WTC11 (cell line): ENCODE measurements around the gene LRP1. TPM values are rescaled to one million over a fixed set of nuclear protein-coding genes. Genes with fewer than 3 reads are reported as not detected.
A peak's percentile ranks its signal among the peaks of the same experiment; 100 is the strongest.

Experiments
- ATAC-seq: fragments of 200-7000 bp; cut with Tn5 transposase; 2 replicates; pipeline ENCODE4 v1.10.0; 2021; ENCODE audit warnings: mild to moderate bottlenecking, moderate library complexity
- CTCF ChIA-PET: fragments of 300-600 bp; sonication (Branson Sonifier 250); formaldehyde crosslinking; loops from one replicate; lab custom pipeline; 2021; ENCODE audit warnings: antibody characterized with exemption; lab: Charles Lee
- POLR2A ChIA-PET: fragments of 350-600 bp; sonication (Branson Sonifier 250); formaldehyde crosslinking; loops from one replicate; lab custom pipeline; 2021; ENCODE audit warnings: antibody characterized with exemption; lab: Charles Lee
- DNase-seq: peaks from one replicate; pipeline ENCODE4 v3.0.0; 2021; ENCODE audit warnings: low spot score
- H3K27ac Mint-ChIP-seq: 2 replicates; pipeline ENCODE4 v1.8.0; 2021; ENCODE audit warnings: mixed read lengths
- H3K27me3 Mint-ChIP-seq: 2 replicates; pipeline ENCODE4 v1.8.0; 2021; ENCODE audit warnings: low read depth, mild to moderate bottlenecking, moderate library complexity, mixed read lengths
- H3K36me3 Mint-ChIP-seq: 2 replicates; pipeline ENCODE4 v1.8.0; 2021; ENCODE audit warnings: mixed read lengths
- H3K4me1 Mint-ChIP-seq: 2 replicates; pipeline ENCODE4 v1.8.0; 2022; ENCODE audit warnings: mixed read lengths
- H3K4me3 Mint-ChIP-seq: 2 replicates; pipeline ENCODE4 v1.8.0; 2021; ENCODE audit warnings: mild to moderate bottlenecking, moderate library complexity, mixed read lengths
- H3K9me3 Mint-ChIP-seq: 2 replicates; pipeline ENCODE4 v1.8.0; 2021; ENCODE audit warnings: mixed read lengths
- ELF4 ChIP-seq: sonication (generic); formaldehyde crosslinking; IDR thresholded peaks from 2 replicates; pipeline ENCODE4 v1.8.1; 2022; ENCODE audit warnings: low read depth, mild to moderate bottlenecking, moderate library complexity, missing genetic modification reagents
- EMX1 ChIP-seq: fragments of 250-450 bp; sonication (Bioruptor Pico); IDR thresholded peaks from 2 replicates; pipeline ENCODE4 v1.8.0; 2021; ENCODE audit warnings: mild to moderate bottlenecking
- FOXJ3 ChIP-seq: sonication (generic); formaldehyde crosslinking; IDR thresholded peaks from 2 replicates; pipeline ENCODE4 v1.9.0; 2021; ENCODE audit warnings: missing genetic modification reagents, mild to moderate bottlenecking, borderline replicate concordance
- FOXP1 ChIP-seq: sonication (generic); formaldehyde crosslinking; IDR thresholded peaks from 2 replicates; pipeline ENCODE4 v1.8.0; 2022; ENCODE audit warnings: missing genetic modification reagents, mild to moderate bottlenecking, moderate library complexity, borderline replicate concordance
- GABPB1 ChIP-seq: sonication (generic); formaldehyde crosslinking; IDR thresholded peaks from 2 replicates; pipeline ENCODE4 v1.8.1; 2023; ENCODE audit warnings: mild to moderate bottlenecking, missing genetic modification reagents
- GTF2I ChIP-seq: fragments of 250-450 bp; sonication (Bioruptor Pico); conservative IDR thresholded peaks from 2 replicates; pipeline ENCODE4 v1.4.0; 2021; ENCODE audit warnings: mild to moderate bottlenecking
- MYBL2 ChIP-seq: sonication (generic); formaldehyde crosslinking; IDR thresholded peaks from 2 replicates; pipeline ENCODE4 v1.8.1; 2023; ENCODE audit warnings: mild to moderate bottlenecking, moderate library complexity, missing genetic modification reagents
- NR1H2 ChIP-seq: sonication (generic); formaldehyde crosslinking; IDR thresholded peaks from 2 replicates; pipeline ENCODE4 v1.9.0; 2021; ENCODE audit warnings: mild to moderate bottlenecking, moderate library complexity, missing genetic modification reagents
- OVOL2 ChIP-seq: fragments of 250-450 bp; sonication (Bioruptor Pico); IDR thresholded peaks from 2 replicates; pipeline ENCODE4 v1.9.0; 2021; ENCODE audit warnings: mild to moderate bottlenecking, borderline replicate concordance
- SMAD3 ChIP-seq: sonication (generic); formaldehyde crosslinking; IDR thresholded peaks from 2 replicates; pipeline ENCODE4 v1.8.0; 2022; ENCODE audit warnings: missing genetic modification reagents, mild to moderate bottlenecking, borderline replicate concordance
- ZBTB21 ChIP-seq: sonication (generic); formaldehyde crosslinking; IDR thresholded peaks from 2 replicates; pipeline ENCODE4 v1.8.1; 2023; ENCODE audit warnings: mild to moderate bottlenecking, missing genetic modification reagents, borderline replicate concordance
- ZNF138 ChIP-seq: sonication (generic); formaldehyde crosslinking; conservative IDR thresholded peaks from 2 replicates; pipeline ENCODE4 v1.8.1; 2022; ENCODE audit warnings: mild to moderate bottlenecking, moderate library complexity, missing genetic modification reagents
- ZNF263 ChIP-seq: sonication (generic); formaldehyde crosslinking; IDR thresholded peaks from 2 replicates; pipeline ENCODE4 v1.8.1; 2022; ENCODE audit warnings: low read depth, mild to moderate bottlenecking, moderate library complexity, missing genetic modification reagents
- total RNA-seq: library from RNA; stranded (reverse); gene quantifications from 3 replicates; pipeline ENCODE4 v1.2.3, GENCODE V29; 2021
- TF ChIP-seq, protein P1 (sequence below): sonication (generic); formaldehyde crosslinking; IDR thresholded peaks from 2 replicates; pipeline ENCODE4 v1.8.0; 2022; ENCODE audit warnings: mild to moderate bottlenecking, missing genetic modification reagents
- TF ChIP-seq, protein P2 (sequence below): sonication (generic); formaldehyde crosslinking; IDR thresholded peaks from 2 replicates; pipeline ENCODE4 v1.8.1; 2023; ENCODE audit warnings: mild to moderate bottlenecking, missing genetic modification reagents
- TF ChIP-seq, protein P3 (sequence below): sonication (generic); formaldehyde crosslinking; IDR thresholded peaks from 2 replicates; pipeline ENCODE4 v1.8.0; 2022; ENCODE audit warnings: mild to moderate bottlenecking, missing genetic modification reagents
- TF ChIP-seq, protein P4 (sequence below): fragments of 250-450 bp; sonication (Bioruptor Pico); IDR thresholded peaks from 2 replicates; pipeline ENCODE4 v1.9.0; 2021; ENCODE audit warnings: moderate library complexity, mild to moderate bottlenecking, inconsistent platforms, borderline replicate concordance
- TF ChIP-seq, protein P5 (sequence below): sonication (generic); formaldehyde crosslinking; IDR thresholded peaks from 2 replicates; pipeline ENCODE4 v1.8.0; 2023; ENCODE audit warnings: missing genetic modification reagents, mild to moderate bottlenecking, borderline replicate concordance

The LRP1 gene
- total RNA-seq, 1 experiment from 2014 or later = 120 TPM

DNA sequence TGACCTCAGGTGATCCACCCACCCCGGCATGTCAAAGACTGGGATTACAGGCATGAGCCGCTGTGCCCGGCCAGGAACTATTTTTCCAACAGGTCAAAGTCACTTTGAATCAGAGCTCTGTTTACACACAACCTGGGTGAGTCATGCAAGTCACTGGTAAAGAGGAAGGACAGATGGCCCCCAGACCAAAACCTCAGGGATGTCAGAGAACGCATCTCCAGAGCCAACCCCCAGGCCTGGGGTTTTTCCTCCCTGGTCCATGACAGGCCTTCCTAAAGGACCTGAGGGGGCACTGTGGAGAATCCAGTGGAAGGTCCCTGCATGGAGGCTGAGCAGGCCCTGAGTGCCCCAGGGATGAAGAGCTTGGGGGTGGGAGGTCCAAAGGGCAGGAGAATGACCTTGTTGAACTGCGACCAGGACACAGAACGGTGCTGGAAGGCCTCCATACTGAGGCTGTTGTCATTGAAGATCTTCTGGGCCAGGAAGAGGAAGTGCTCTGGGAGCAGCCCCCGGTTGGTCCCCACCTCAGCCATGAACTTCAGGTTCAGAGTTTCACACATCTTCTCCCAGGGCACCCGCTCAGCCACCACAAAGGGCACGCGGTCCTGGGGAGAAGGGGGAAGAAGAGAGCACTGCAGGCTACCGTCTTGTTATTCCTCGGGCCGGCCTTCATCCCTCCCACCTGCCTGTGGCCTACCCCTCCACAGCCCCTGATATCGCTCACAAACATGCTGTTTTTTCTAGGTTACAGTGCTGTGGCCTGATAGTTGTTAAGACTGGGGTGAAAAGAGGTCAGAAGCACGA lies 26.2 kb upstream of the LRP1 start:
- CTCF ChIA-PET = interaction anchor here (0.5 to 2.7 kb wide), 6 partner anchors 10 to 1017 kb away, joined by 3 to 19 read pairs (median 4); partner anchors contain the start of gene STAT6
- no peak overlapping the region for H3K4me3 Mint-ChIP-seq

DNA sequence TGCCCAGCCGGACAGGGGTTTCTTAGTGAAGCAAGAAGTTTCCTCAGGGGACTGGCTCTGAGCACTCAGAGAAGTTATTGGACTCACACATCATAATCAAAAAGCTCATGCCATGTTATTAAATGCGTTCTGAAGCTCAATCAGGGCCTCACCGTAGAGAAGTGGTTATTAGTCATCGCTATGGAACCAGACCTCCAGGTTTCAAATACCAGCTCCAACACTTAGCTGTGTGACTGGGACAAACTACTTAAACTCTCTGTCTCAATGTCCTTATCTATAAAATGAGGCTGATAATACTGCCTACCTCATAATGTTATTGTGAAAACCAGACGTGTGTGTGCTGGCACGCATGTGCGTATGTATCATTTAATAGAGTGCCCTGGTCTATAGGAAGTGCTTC lies 24.4 kb upstream of the LRP1 start:
- DNase-seq (no peak), ATAC-seq (no peak)
- peaks cover 6% of the 10 kb centered on the region; the same call in 1 of the 2 replicates for H3K4me1 Mint-ChIP-seq
- H3K4me3 Mint-ChIP-seq = no peak overlapping the region
- TF ChIP-seq, protein P1, sequence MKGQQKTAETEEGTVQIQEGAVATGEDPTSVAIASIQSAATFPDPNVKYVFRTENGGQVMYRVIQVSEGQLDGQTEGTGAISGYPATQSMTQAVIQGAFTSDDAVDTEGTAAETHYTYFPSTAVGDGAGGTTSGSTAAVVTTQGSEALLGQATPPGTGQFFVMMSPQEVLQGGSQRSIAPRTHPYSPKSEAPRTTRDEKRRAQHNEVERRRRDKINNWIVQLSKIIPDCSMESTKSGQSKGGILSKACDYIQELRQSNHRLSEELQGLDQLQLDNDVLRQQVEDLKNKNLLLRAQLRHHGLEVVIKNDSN (CRISPR knock-in tag) = no peak
- TF ChIP-seq, protein P2, sequence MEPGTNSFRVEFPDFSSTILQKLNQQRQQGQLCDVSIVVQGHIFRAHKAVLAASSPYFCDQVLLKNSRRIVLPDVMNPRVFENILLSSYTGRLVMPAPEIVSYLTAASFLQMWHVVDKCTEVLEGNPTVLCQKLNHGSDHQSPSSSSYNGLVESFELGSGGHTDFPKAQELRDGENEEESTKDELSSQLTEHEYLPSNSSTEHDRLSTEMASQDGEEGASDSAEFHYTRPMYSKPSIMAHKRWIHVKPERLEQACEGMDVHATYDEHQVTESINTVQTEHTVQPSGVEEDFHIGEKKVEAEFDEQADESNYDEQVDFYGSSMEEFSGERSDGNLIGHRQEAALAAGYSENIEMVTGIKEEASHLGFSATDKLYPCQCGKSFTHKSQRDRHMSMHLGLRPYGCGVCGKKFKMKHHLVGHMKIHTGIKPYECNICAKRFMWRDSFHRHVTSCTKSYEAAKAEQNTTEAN (CRISPR knock-in tag) = no peak
- TF ChIP-seq ZBTB21 (no peak), FOXJ3 (no peak), NR1H2 (CRISPR knock-in tag) (no peak), FOXP1 (CRISPR knock-in tag) (no peak), ZNF138 (CRISPR knock-in tag) (no peak), OVOL2 (no peak), EMX1 (CRISPR knock-in tag) (no peak), MYBL2 (CRISPR knock-in tag) (no peak), ELF4 (CRISPR knock-in tag) (no peak), GTF2I (no peak), SMAD3 (no peak)
- TF ChIP-seq, protein P3, sequence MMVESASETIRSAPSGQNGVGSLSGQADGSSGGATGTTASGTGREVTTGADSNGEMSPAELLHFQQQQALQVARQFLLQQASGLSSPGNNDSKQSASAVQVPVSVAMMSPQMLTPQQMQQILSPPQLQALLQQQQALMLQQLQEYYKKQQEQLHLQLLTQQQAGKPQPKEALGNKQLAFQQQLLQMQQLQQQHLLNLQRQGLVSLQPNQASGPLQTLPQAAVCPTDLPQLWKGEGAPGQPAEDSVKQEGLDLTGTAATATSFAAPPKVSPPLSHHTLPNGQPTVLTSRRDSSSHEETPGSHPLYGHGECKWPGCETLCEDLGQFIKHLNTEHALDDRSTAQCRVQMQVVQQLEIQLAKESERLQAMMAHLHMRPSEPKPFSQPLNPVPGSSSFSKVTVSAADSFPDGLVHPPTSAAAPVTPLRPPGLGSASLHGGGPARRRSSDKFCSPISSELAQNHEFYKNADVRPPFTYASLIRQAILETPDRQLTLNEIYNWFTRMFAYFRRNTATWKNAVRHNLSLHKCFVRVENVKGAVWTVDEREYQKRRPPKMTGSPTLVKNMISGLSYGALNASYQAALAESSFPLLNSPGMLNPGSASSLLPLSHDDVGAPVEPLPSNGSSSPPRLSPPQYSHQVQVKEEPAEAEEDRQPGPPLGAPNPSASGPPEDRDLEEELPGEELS (CRISPR knock-in tag) = no peak
- TF ChIP-seq, protein P4, sequence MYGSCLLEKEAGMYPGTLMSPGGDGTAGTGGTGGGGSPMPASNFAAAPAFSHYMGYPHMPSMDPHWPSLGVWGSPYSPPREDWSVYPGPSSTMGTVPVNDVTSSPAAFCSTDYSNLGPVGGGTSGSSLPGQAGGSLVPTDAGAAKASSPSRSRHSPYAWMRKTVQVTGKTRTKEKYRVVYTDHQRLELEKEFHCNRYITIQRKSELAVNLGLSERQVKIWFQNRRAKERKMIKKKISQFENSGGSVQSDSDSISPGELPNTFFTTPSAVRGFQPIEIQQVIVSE (CRISPR knock-in tag) = no peak
- TF ChIP-seq, protein P5, sequence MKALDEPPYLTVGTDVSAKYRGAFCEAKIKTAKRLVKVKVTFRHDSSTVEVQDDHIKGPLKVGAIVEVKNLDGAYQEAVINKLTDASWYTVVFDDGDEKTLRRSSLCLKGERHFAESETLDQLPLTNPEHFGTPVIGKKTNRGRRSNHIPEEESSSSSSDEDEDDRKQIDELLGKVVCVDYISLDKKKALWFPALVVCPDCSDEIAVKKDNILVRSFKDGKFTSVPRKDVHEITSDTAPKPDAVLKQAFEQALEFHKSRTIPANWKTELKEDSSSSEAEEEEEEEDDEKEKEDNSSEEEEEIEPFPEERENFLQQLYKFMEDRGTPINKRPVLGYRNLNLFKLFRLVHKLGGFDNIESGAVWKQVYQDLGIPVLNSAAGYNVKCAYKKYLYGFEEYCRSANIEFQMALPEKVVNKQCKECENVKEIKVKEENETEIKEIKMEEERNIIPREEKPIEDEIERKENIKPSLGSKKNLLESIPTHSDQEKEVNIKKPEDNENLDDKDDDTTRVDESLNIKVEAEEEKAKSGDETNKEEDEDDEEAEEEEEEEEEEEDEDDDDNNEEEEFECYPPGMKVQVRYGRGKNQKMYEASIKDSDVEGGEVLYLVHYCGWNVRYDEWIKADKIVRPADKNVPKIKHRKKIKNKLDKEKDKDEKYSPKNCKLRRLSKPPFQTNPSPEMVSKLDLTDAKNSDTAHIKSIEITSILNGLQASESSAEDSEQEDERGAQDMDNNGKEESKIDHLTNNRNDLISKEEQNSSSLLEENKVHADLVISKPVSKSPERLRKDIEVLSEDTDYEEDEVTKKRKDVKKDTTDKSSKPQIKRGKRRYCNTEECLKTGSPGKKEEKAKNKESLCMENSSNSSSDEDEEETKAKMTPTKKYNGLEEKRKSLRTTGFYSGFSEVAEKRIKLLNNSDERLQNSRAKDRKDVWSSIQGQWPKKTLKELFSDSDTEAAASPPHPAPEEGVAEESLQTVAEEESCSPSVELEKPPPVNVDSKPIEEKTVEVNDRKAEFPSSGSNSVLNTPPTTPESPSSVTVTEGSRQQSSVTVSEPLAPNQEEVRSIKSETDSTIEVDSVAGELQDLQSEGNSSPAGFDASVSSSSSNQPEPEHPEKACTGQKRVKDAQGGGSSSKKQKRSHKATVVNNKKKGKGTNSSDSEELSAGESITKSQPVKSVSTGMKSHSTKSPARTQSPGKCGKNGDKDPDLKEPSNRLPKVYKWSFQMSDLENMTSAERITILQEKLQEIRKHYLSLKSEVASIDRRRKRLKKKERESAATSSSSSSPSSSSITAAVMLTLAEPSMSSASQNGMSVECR (CRISPR knock-in tag) = no peak
- CTCF ChIA-PET = interaction anchor here (1.1 to 2.7 kb wide), 3 partner anchors 8 to 35 kb away, joined by 3 to 19 read pairs (median 6); partner anchors contain the start of gene STAT6
- peaks cover 24% of the 10 kb centered on the region for H3K36me3 Mint-ChIP-seq
- no peaks in the 10 kb centered on the region for H3K9me3 Mint-ChIP-seq
- H3K27me3 Mint-ChIP-seq = no peaks in the 10 kb centered on the region
- H3K27ac Mint-ChIP-seq = no peak overlapping the region
- POLR2A ChIA-PET = interaction anchor here (0.8 kb wide), 1 partner anchor 12 kb away, joined by 5 read pairs; no protein-coding TSS in a partner anchor

More for the DNA sequence above, 26.2 kb upstream of the LRP1 start:
- Mint-ChIP-seq H3K36me3 (peaks cover 25% of the 10 kb centered on the region), H3K9me3 (no peaks in the 10 kb centered on the region), H3K27me3 (no peaks in the 10 kb centered on the region), H3K4me1 (no peaks in the 10 kb centered on the region), H3K27ac (no peak overlapping the region)
- TF ChIP-seq ZNF263 (CRISPR knock-in tag) (no peak), GABPB1 (0 out of 2 replicates have a peak, but pooled peaks have one; percentile 26)
- DNase-seq (no peak), ATAC-seq (no peak)
- POLR2A ChIA-PET = no interaction called here
